Measurements from ENCODE around the gene CFAP47.

DNA sequence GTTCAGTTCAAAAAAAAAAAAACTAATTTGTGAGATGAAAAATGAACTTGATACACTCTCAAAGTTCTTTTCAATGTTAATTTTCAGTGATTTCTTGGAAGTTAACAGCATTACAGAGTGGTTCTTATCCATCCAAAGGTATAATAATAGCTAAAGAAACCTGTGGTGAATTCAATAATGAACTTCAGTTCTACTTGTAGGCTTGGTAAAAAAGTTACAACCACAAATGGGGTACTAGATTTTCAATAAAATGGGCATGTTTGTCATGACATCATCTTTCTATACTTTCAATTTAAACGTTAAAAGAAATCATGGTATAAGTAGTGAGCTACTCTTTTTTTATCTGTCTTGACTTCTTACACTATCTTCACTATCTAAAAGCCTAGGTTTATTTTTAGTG, 424.8 kb downstream of the CFAP47 start:
- no peak for TF ChIP-seq POLR2A (IDR thresholded peaks at IDR 0.05)
- TF ChIP-seq, protein P1, sequence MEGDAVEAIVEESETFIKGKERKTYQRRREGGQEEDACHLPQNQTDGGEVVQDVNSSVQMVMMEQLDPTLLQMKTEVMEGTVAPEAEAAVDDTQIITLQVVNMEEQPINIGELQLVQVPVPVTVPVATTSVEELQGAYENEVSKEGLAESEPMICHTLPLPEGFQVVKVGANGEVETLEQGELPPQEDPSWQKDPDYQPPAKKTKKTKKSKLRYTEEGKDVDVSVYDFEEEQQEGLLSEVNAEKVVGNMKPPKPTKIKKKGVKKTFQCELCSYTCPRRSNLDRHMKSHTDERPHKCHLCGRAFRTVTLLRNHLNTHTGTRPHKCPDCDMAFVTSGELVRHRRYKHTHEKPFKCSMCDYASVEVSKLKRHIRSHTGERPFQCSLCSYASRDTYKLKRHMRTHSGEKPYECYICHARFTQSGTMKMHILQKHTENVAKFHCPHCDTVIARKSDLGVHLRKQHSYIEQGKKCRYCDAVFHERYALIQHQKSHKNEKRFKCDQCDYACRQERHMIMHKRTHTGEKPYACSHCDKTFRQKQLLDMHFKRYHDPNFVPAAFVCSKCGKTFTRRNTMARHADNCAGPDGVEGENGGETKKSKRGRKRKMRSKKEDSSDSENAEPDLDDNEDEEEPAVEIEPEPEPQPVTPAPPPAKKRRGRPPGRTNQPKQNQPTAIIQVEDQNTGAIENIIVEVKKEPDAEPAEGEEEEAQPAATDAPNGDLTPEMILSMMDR (IDR thresholded peaks at IDR 0.05 in 8 of 11, conservative IDR thresholded peaks at IDR 0.05 in 3 of 11), result no peak
- no peak for TF ChIP-seq POLR2AphosphoS5 (IDR thresholded peaks at IDR 0.05)

Data from spleen (tissue), 7 donors.